ENCODE measurements around the gene UBC. TPM values are rescaled to one million over a fixed set of nuclear protein-coding genes. Genes with fewer than 3 reads are reported as not detected.
A peak's percentile ranks its signal among the peaks of the same experiment; 100 is the strongest.
"Not testable (repeated sequence)": the region's sequence is repeated elsewhere in the genome, so short reads cannot be mapped to it uniquely, and the experiment has no call there.

Gene UBC
- total RNA-seq, 1 donor from 2014 or later = 1,088 TPM

DNA sequence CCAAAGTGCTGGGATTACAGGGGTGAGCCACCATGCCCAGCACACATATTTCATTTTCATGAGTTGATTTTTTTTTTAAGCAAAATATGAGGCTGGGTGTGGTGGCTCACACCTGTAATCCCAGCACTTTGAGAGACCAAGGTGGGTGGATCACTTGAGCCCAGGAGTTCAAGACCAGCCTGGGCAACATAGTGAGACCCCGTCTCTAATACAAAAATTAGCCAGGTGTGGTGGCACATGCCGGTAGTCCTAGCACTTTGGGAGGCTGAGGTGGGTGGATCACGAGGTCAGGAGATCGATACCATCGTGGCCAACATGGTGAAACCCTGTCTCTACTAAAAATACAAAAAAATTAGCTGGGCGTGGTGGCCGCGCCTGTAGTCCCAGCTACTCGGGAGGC, 17.1 kb upstream of the UBC start:
- DNase-seq (ENCODE audit: low spot score) = not testable (repeated sequence)

- no peak for DNase-seq (ENCODE audit: low spot score)
These were observed 16.1 kb upstream of the UBC start for GRCh38 chr12:124930586-124930985.

DNA sequence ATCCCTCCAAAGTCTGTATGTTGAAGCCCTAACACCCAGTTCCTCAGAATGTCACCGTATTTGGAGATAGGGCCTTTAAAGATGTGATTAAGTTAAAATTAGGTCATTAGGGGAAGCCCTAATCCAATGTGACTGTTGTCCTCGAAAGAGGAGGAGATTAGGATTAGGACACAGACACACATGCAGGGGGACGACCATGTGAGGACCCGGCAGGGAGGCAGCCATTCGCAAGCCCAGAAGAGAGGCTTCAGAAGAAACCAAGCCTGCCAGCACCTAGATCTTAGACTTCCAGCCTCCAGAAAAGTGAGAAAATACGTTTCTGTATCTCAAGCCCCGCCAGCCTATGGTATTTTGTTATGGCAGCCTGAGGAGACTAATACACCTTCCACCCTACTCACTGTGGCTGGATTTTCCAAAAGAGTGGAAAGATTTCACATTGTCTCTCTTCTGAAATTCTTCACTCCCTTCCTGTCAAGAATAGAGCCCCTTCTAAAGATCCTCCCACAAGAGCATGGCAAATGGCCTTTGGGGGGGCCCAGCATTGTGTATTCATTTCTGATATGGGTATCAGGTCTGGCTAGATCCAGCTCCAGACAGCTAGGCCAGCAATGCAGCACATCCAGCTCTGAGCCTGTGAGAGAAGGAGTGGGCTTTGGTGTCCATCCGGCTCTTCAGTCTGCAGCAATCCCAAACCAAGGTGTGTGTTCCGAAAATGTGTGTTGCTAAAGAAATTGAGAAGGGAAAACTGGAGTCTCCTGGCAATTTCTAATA, 15.4 kb upstream of the UBC start:
- no peak for DNase-seq (ENCODE audit: low spot score)

- DNase-seq (ENCODE audit: low spot score) = no peak
These were observed 14.6 kb upstream of the UBC start for GRCh38 chr12:124928912-124929530.

DNA sequence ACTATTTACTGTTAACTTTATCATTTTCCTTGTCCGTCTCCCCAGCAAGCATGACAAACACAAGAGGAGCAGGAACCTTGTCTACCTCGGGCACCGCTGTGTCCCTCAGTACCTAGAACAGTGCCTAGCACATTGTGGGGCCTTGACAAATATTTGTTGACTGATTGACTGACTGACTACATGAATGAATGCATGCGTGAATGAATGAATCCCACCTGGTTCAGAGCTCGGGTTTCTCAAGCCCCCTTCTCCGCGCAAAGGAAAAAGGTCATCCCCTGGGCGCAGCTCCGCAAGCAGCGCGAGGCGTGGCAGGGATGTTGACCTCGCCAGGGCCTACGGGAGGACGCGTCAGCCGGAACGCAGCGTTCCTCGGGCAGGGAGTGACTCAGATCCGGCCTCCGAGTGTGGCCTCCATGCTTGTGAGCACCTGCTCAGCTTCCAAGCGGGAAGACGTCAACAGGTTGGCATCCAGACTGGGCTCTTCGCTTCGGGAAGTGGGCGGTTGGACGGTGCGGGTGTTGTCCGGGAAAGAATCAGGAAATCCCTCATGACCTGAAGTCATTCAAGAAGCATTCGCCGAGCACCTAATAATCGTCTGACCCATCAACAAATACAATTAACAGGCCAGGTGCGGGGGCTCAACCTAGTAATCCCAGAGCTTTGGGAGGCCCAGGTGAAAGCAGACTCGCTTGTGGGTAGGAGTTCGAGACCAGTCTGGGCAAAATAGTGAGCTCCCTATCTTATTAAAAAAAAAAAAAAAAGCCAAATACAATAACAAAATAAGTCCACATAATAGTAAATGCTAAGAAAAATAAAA, 13.9 kb upstream of the UBC start:
- DNase-seq (ENCODE audit: low spot score) = peak; percentile 64

- peak; percentile 97 for DNase-seq (ENCODE audit: low spot score)
These were observed 13.0 kb upstream of the UBC start for GRCh38 chr12:124927201-124928094.

GRCh38 chr12:124925782-124926181, 11.3 kb upstream of the UBC start:
- not testable (repeated sequence) for DNase-seq (ENCODE audit: low spot score)

DNA sequence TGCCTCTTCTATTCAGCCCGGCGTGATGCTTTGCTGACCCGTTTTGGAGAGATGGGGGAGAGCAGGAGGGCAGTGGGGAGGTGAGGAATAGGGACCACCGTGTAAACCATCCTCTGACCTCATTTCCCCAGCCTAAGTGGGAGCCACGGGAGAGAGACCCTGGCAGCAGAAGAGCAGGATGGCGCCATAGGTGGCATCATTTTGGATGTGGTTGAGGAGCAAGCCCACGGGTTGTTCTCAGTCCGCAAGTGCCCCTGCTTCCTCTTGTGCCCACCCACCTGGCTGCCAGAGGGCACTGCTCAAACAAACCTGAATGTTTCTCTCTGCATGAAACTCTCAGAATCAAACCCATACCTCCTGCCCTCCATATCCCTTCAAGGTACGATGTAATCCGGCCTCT, 10.7 kb upstream of the UBC start:
- no peak for DNase-seq (ENCODE audit: low spot score)

GRCh38 chr12:124923905-124924734, 9.7 kb upstream of the UBC start:
- DNase-seq (ENCODE audit: low spot score) = no peak

DNA sequence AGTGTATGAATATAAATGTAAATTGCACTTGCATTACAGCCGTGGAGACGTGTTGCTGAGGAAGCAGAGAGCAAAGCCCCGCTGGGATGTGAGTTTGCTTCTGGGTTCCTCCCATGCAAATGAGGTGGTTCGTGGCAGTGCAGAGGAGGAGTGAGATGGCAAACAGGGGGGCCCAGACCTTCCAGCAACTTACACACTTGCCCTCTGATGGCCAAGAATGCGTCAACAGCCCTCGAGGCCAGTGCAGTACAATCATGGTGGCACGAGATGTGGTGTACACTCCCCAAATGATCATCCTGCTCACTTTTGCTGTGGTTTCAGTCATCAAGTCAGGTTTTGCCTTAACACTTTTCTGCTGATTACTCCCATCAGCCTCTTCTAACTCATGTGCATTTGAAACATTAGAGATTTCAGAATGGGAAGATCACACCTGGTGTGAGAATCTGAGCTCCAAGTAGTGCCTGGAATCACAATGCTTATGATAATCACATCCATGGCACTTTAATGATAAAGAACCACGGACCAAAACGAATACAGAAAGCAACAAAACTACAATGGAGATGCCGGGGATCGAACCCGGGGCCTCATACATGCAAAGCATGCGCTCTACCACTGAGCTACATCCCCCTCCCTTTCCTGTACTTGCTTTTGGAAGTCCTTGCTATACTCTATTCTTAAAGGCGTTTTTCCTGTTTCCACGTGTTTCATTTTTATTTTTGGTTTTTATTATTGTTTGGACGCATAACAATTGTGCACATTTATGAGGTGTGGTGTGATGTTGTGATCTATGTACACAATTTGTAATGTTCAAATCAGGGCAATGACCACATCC, 7.0 kb upstream of the UBC start:
- peak; percentile 75 for DNase-seq (ENCODE audit: low spot score)

GRCh38 chr12:124920353-124920935, 6.0 kb upstream of the UBC start:
- no peak for DNase-seq (ENCODE audit: low spot score)

DNA sequence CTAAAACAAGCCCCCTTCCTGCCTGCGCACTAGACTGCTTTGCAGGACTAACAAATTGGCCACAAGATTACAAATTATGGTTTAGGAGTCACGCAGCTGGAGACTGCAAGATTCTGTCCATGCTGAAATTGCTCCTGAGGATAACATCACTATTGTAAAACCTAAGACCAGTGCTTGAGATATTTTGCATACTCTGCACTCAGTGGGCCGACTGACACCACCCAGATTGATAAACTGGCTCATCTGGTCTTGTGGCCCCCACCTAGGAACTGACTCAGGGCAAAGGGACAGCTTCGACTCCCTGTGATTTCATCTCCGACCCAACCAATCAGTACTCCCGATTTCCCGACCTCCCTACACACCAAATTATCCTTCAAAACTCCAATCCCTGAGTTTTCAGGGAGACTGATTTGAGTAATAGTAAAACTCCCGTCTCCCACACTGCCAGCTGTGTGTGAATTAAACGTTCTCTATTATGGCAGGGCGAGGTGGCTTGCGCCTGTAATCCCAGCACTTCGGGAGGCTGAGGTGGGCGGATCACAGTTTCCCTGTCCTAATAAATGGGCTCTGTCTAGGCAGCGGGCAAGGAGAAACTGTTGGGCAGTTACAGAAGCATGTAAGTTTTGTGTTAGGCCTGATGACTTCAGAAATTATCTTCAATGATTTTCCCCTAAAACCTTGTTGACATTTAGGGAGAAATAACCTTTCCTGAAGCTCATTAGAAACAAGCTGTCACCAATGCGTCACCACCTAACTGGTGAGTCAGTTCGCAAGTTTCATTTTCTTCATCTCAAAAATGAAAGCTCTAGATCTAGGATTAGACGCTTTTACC, 5.3 kb upstream of the UBC start:
- DNase-seq (ENCODE audit: low spot score) = no peak

- DNase-seq (ENCODE audit: low spot score) = not testable (repeated sequence)
These were observed 4.2 kb upstream of the UBC start for GRCh38 chr12:124918622-124918988.

DNA sequence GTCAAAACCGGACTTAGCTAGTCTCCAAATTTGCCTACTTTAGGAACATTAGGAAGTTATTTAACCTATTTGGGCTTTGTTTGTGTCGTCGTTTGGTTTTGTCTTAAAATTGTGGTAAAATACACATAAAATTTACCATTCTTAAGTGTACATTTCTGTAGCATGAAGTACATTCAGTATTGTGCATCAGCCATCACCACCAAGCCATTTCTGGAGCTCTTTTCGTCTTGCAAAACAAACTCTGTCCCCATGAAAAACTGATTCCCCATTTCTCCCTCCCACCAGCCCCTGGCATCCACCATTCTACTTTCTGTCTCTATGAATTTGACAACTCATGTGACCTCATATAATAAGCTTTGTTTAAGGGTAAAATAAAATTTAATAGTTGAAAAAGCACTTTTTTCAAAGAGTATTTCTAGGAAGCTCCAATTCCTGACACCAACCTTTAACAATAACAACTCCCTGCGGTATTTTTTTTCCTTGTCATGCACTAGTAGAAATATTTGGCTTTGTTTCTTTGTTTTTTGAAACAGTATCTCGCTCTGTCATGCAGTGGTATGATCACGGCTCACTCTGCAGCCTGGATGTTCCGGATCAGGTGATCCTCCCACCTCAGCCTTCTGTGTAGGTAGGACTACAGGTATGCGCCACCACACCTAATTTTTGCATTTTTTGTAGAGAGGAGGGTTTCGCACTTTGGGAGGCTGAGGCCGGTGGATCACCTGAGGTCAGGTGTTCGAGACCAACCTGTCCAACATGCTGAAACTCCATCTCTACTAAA, 3.6 kb upstream of the UBC start:
- no peak for DNase-seq (ENCODE audit: low spot score)

GRCh38 chr12:124917135-124917840, 2.8 kb upstream of the UBC start:
- peak; percentile 99 for DNase-seq (ENCODE audit: low spot score)

DNA sequence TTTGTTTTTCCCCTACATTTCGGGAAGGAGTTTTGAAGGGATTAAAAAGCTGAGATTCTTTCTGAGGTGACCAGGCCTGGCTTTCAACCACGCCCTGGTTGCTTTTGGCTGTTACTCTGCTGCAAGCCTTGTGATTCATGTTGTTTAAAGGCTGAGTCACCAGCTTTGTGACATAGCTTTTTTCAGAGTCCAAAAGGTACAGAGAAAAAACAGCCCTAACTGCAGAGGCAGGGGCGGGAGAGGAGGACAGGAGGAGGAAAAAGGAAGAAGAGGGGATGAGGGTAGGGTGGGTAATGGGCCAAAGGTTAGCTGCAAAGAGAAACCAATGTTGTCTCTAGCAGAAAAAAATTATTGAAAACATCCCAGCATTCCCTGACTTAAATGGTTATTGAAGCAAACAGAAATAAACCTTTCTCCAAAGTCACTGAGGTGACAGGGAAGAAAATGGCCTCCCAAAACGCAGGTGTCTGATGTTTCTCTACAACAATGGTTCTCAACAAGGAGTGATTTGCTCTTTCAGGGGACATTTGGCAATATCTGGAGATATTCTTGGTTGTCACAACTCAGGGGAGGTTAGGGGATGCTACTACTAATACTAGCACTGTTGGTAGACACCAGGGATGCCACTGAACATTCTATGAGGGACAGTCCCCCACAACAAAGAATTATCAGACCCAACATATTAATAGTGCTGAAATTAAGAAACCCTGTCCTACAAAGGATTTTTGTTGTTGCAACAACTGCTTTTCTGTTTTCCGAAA, 2.1 kb upstream of the UBC start:
- peak; percentile 86 for DNase-seq (ENCODE audit: low spot score)
